ENCODE results near the gene TOGARAM1.
"Not testable (repeated sequence)": the region's sequence is repeated elsewhere in the genome, so short reads cannot be mapped to it uniquely, and the experiment has no call there.

The TOGARAM1 gene

DNA sequence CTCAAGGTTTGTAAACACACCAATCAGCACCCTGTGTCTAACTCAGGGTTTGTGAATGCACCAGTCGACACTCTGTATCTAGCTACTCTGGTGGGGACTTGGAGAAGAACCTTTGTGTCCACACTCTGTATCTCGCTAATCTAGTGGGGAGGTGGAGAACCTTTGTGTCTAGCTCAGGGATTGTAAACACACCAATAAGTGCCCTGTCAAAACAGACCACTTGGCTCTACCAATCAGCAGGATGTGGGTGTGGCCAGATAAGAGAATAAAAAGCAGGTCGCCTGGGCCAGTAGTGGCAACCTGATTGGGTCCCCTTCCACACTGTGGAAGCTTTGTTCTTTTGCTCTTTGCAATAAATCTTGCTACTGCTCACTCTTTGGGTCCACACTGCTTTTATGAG lies 119.1 kb downstream of the TOGARAM1 start:
- intact Hi-C loops (cut with DNase I), result loop anchor here (5.0 kb wide), 1 partner anchor 184 kb away; a partner anchor contains a TSS

DNA sequence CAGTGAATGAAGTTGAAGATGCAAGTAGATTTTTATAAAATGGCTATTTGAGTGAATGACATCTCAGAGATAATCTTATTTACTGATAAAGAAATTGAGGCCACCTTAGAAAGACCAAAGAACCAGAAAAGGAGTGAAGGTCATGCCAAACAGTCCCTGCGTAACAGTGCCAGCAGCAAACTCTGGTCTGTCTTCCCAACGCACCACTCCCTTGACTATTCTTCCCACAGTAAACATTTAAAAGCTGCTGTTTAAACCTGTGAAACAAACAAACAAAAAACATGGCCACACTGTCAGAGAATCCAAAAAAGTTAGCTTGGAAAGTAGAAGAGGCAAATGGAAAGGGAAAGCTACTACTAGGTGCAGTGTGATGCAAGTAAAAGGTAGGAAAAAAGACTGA lies 120.4 kb downstream of the TOGARAM1 start:
- DNase-seq, result no peak

More for the DNA sequence above, 119.1 kb downstream of the TOGARAM1 start:
- DNase-seq, result not testable (repeated sequence)

DNA sequence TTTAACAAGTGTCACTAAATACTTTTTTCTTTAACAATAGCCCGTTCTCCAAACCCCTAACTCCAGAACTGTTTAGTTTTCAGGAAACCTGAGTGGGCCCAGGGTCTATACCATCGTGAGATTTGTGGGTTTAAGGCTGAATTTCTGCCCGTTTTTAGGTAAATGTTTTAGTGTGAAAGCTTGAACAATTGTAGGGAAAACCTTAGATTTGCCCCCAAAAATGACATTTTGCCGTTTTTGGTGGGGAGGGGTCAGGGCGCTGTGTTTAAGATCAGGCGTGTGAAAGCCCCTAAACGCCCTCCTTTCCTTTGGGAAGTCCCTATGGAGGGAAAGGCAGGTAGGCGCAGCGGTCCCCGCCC lies 121.6 kb downstream of the TOGARAM1 start:
- intact Hi-C loops (cut with DNase I), result loop anchor here (5.0 kb wide), 1 partner anchor 186 kb away; a partner anchor contains a TSS
- no peak for DNase-seq

More for the DNA sequence above, 120.4 kb downstream of the TOGARAM1 start:
- intact Hi-C loops (cut with DNase I), result loop anchor here (5.0 kb wide), 1 partner anchor 185 kb away; a partner anchor contains a TSS

DNA sequence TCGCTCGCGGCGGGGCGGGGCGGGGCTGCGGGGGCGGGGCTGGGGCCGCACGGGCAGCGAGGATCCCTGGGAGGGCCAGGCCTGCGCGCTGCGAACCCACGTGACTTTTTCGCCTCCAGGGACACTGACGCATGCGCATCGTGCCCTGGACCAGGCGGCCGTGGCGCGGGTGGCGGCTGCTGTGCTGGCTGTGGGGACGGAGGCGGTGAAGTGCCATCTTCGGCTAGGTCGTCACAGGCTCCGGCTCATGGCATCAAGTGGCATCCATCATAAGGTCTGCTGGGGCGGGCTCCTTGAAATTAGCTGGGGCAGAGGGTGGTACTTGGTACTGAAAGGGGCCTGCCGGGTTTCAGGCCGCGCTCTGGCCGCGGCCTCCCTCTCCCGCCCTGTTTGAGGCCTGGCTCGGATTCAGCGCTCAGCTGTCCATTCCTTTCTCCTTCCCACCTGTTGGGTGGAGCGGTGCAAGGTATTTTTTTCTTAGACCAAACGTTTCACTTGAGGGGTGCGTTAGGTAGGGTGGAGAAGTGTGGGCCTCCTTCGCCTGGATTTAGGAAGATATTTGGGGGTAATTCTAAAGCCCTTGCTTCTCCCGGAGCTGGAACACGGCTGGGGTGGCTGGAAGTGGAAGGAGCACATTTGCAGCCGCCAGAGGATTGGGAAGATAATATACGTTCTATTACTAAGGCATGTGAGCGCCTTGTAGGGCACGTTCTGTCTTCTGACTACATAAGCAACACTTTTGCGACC lies 122.2 kb downstream of the TOGARAM1 start, which contains the start of gene PRPF39:
PRPF39 (plus strand) TSS at position 141 of the 747 bp plus-strand sequence. CDS start 11,124 bp downstream, outside the sequence.
- intact Hi-C loops (cut with DNase I), result loop anchor here (1.0 to 5.0 kb wide), 4 partner anchors 51 to 187 kb away; partner anchors contain the start of genes FANCM, FKBP3, MIS18BP1 and TOGARAM1
- DNase-seq, result peak; percentile 87 to 99 (median 94)

DNA sequence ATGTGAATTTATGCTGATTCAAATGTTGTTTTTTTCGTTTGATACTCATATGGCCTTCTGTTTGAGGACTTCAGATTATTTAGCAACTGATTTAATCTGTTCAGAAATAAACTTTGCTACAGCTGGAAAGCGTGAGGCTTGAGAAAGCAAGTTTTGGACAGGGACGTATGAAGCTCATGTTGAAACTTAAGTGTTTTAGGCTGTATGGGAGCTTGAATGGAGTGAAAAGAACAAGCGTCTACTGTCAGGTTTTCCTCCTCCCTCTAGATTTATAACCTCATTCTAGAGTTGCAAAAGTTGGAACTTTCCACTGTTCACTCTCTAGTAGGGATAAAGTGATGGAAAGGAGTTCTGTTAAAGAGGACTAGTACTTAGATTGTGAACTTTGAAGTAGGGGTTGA lies 123.0 kb downstream of the TOGARAM1 start:
- intact Hi-C loops (cut with DNase I), result loop anchor here (1.0 to 5.0 kb wide), 4 partner anchors 50 to 188 kb away; partner anchors contain the start of genes FANCM, FKBP3, MIS18BP1 and TOGARAM1
- DNase-seq, result no peak

DNA sequence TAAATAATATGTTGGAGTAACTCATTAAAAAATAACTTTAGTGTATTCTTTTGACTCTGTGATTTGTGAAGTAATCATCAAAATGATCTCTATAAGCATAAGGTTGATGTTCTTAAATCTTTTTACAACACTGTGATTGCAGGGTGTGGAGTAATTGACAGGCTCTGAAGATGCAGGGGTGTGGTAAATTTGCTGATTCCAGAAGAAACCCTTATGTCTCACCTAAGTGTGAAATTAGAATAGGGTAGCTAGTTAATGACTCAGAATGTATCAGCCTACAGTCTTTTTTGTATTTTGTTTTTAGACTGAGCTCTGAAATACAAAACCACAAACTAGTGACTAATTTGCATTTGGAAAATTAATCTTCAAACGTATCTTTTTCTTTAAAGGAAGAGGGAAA lies 127.8 kb downstream of the TOGARAM1 start:
- intact Hi-C loops (cut with DNase I), result no loop called here
- no peak for DNase-seq

DNA sequence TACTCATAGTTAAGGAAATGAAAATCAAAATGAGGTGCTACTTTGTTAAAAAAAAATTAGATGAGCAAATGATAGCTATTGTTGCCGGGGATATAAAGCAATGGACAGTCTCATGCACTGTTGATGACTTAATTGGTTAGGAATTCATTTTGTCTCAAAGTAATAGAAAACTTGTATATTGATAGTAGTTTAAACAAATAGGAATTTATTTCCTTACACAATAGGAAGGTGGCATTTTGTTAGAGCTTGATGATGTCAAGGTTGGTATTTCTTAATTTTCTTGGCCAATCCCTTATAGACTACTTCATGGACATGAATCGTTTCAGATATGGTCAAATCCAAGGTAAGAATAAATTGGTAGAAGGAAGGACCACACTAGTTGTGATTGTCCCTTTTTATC lies 129.7 kb downstream of the TOGARAM1 start:
- intact Hi-C loops (cut with DNase I), result no loop called here

DNA sequence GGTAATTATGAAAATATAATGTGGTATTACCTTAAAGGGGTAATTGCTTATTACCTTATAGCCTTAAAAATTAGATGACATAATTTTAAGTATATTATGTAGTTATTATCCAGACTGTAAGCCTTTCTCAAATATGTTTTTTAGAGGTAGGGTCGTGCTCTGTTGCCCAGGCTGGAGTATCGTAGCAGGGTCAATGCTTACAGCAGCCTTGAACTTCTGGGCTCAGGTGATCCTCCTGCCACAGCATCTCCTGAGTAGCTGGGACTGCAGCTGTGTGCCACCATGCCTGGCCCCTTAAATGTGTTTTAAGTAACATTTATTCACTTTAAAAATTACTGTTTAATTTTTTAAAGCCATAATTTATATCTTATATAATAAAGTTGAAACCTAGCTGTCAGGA lies 132.3 kb downstream of the TOGARAM1 start:
- DNase-seq, result no peak
- intact Hi-C loops (cut with DNase I), result no loop called here

More for the DNA sequence above, 129.7 kb downstream of the TOGARAM1 start:
- no peak for DNase-seq

DNA sequence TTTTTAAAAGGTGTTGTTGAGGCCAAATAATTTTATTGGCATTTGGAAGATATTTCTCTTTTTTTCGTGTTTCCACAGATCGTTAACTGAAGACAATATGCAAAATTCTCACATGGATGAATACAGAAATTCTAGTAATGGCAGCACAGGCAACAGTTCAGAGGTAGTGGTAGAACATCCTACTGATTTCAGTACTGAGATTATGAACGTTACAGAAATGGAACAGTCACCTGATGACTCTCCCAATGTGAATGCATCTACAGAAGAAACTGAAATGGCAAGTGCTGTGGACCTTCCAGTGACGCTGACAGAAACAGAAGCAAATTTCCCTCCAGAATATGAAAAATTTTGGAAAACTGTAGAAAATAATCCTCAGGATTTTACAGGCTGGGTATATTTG lies 133.2 kb downstream of the TOGARAM1 start:
- intact Hi-C loops (cut with DNase I), result no loop called here
- no peak for DNase-seq

DNA sequence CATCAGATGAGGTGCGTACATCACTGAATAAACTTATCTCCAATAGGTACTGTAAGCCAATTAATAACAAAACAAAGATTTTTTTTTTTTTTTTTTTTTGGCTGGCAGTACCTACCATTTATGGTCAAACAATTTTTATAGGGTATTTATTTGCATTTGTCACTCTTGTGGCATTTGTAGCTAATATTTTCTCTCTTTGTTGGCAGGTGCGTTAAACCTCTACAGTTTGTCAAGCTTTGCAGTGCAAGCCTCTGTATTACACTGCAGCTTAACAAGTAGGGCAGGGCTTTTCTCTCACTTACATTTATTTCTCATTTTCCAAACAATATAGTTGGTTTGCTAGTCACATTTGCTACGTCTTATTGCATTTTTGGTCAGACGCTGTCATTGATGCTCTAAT lies 134.2 kb downstream of the TOGARAM1 start:
- no peak for DNase-seq
- intact Hi-C loops (cut with DNase I), result no loop called here

DNA sequence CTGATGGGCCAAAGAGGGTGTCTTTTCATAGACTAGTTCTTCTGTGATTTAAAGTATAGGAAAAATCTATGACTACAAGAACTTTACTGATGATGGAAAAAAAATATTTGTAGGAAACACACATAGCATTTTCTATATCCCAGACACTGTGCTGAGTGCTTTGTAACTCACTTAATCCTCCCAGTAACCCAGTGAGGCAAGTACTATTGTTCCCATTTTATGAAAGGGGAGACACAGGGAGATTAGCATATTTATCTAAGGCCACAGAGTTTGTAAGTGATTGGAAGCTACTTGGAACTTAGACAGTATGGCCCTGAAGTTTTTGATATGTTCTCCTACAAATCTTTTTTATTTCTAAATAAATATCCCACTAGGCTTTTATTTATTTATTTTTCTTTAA lies 141.8 kb downstream of the TOGARAM1 start:
- DNase-seq, result no peak
- intact Hi-C loops (cut with DNase I), result no loop called here

DNA sequence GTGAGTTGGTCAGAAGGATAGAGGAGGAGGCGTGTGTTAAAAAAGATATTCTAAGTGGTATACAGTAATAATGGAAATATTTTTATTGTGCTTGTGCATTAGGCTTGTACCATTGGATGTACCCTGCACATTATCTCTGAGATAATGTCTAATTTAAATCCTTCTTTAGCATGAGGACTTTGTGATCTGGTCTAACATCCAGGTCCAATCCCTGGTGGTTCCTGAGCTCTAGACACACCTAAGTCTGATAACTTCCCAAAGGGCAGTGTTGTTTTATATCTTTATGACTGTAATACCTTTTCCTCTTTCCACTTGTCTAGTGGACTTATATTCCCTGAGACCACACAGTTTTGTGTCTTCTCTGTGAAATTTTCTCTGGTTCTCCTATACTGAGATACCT lies 142.6 kb downstream of the TOGARAM1 start:
- DNase-seq, result no peak
- intact Hi-C loops (cut with DNase I), result no loop called here

DNA sequence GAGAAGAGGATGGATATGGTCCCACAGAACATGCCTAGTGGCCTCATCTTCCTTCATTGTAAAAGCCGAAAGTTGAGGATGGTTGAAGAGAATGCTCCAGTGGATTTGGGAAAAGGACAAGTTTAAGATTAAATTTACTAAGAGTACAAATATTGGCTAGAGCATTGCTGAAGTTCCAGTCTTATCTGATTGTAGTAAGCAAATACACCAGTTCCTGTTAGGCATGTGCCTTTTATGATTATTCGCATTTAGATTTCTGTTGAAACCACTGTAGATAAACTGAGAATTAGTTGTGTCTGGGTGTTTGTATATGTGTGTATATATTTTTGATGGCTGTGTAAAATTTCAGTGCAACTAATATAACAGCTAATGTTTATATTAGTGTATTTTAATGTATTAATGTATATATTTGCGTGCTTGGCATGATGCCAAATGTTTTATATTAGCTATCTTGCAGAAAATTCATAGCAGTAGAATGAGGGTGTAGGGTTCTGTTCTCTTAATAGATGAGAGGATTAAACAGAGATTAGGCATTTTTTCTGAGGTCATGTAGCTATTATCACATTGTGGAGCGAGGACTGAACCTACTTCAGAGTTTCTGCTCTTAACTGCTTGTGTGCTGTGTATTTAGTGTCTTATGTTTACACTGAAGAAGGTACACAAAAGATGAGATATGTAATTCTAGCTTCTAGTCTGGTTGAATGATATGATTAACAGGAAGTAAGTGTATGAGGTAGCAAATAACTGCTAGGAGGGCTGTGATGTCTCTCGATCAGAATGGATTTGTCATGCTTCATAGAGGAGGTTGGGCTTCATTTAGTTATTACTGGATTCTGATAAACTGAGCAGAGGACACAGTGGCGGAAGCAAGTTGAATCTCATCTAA lies 151.1 kb downstream of the TOGARAM1 start:
- intact Hi-C loops (cut with DNase I), result no loop called here
- no peak for DNase-seq

DNA sequence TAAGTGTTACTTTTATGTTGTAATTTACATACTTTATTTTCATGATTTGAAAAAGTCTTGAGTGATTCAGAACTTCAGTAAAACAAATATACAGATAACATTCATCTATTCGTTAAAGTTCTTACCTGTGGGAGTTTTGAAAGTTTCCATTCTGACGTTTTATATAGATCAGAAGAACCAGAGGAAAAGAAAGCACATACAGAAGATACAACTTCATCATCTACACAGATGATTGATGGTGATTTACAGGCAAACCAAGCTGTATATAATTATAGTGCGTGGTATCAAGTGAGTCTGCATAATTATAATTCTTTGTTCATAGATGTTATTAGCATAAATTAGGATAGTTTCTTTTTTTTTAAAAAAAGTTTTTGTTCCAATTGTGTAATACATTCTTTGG lies 152.3 kb downstream of the TOGARAM1 start:
- intact Hi-C loops (cut with DNase I), result no loop called here
- no peak for DNase-seq

DNA sequence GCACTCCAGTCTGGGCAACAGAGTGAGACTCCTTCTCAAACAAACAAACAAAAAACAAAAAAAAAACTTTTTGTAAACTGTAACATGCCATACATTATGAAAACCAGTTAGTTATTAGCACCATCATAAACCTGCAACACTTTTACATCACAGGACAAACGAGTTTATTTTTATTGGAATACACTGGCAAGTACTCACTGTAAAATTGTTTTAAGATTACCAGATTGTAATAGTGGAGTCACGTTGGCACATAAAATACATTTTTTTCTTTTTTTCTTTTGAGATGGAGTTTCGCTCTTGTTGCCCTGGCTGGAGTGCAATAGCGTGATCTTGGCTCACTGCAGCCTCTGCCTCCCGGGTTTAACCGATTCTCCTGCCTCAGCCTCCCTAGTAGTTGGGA lies 156.6 kb downstream of the TOGARAM1 start:
- DNase-seq, result no peak
- intact Hi-C loops (cut with DNase I), result no loop called here

DNA sequence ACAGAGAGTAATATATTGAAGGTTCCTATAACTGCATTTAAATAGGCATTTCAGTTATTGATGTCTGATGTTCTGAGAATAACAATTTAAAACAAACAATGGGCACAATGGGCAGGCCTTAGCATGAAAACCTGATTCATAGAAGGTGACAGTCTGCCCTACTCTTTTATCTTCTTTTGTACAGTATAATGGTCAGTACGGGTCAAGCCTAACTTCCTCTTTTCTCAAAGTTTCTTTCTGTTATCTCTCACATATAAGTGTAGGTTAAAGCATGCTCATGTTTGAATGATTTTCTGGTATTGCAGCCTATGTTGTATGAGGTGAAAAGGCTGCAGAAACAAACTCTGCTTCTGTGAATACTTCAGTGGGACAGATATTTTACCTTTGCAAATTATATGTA lies 158.1 kb downstream of the TOGARAM1 start:
- DNase-seq, result no peak
- intact Hi-C loops (cut with DNase I), result no loop called here

DNA sequence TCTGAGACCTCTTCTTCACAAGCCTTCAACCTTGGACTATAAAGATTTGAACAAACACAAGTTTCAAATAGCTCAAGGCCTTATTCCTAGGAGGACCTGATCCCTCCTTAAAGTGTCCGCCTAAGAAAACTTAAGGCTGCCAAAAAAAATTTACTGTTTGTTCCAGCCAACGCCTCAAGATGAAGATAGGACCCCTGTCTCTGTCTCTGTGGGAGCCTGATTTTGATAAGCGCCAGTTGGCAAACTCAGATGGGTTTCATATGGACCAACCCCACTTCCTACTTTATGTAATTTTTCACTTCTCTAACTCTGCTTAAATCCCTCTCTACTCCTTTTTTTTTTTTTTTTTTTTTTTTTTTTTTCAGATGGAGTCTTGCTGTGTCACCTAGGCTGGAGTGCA lies 161.3 kb downstream of the TOGARAM1 start:
- intact Hi-C loops (cut with DNase I), result no loop called here
- no peak for DNase-seq

Measured in posterior cingulate gyrus (tissue), 11 donors.